ENCODE results near the gene AGXT. TPM values are rescaled to one million over a fixed set of nuclear protein-coding genes. Genes with fewer than 3 reads are reported as not detected.

AGXT gene
- total and polyA plus RNA-seq, 2 of the 8 experiments (the other 6 are each of a cell fraction or from before 2014, with no cell fraction given): 0.03 TPM; not detected in 1

- Histone ChIP-seq H2BK12ac (ENCODE audit: low read depth, low read length) (no peak overlapping the region), H3K4ac (replicated peaks; ENCODE audit: insufficient read length, low read depth, low read length) (no peak overlapping the region), H4K91ac (replicated peaks; ENCODE audit: insufficient read length, low read length) (no peak overlapping the region), H4K20me1 (replicated peaks in 1 of 2; ENCODE audit: control insufficient read depth in 1 of 2, insufficient read depth in 2 of 2, low read length in 2 of 2) (no peaks in the 10 kb centered on the region), H3K79me1 (ENCODE audit: low read depth, low read length) (no peaks in the 10 kb centered on the region), H3K23me2 (ENCODE audit: low read depth, low read length) (no peaks in the 10 kb centered on the region), H3K14ac (ENCODE audit: insufficient read length) (no peak overlapping the region), H3K4me3 (ENCODE audit: extremely low read depth in 1 of 4, insufficient read depth in 2 of 4, low read depth in 3 of 4, low read length in 4 of 4) (no peak overlapping the region), H2AFZ (ENCODE audit: low read length) (no peak overlapping the region), H4K8ac (ENCODE audit: extremely low read depth, insufficient read depth, low read length) (no peak overlapping the region), H3K23ac (ENCODE audit: insufficient read length) (no peak overlapping the region), H2BK5ac (ENCODE audit: low read depth, low read length) (no peak overlapping the region), H2BK15ac (ENCODE audit: low read length) (no peak overlapping the region), H2BK120ac (replicated peaks; ENCODE audit: low read depth, low read length) (no peak overlapping the region), H3K27ac (ENCODE audit: low read depth, low read length) (no peak overlapping the region), H3K79me2 (ENCODE audit: control insufficient read depth in 1 of 2, insufficient read depth in 2 of 2, low read length in 2 of 2) (no peaks in the 10 kb centered on the region), H4K5ac (ENCODE audit: insufficient read length, low read depth, low read length) (no peak overlapping the region), H3K18ac (ENCODE audit: extremely low read depth, low read length) (no peak overlapping the region), H3K36me3 (ENCODE audit: control insufficient read depth in 2 of 4, insufficient read depth in 4 of 4, low read length in 3 of 4) (no peaks in the 10 kb centered on the region), H2AK5ac (ENCODE audit: low read depth, low read length) (no peak overlapping the region), H3K9me3 (ENCODE audit: insufficient read depth in 2 of 2, low read depth in 1 of 2, low read length in 1 of 2) (no peaks in the 10 kb centered on the region), H3K9ac (replicated peaks in 1 of 4; ENCODE audit: extremely low read depth in 1 of 4, low read depth in 3 of 4, low read length in 3 of 4) (no peak overlapping the region), H3K4me1 (replicated peaks in 1 of 4; ENCODE audit: control insufficient read depth in 3 of 4, insufficient read depth in 4 of 4, low read length in 3 of 4) (no peaks in the 10 kb centered on the region), H3K4me2 (ENCODE audit: insufficient read depth in 1 of 2, low read depth in 2 of 2, low read length in 2 of 2) (no peak overlapping the region), H3K27me3 (replicated peaks in 1 of 4; ENCODE audit: control insufficient read depth in 3 of 4, extremely low read depth in 1 of 4, insufficient read depth in 3 of 4, low read length in 3 of 4) (no peaks in the 10 kb centered on the region), H3K56ac (replicated peaks; ENCODE audit: insufficient read length, low read depth, low read length) (no peak overlapping the region), H2BK20ac (ENCODE audit: low read length) (no peak overlapping the region)
- DNase-seq (ENCODE audit: low read depth in 1 of 2, low spot score in 2 of 2): no peak
- FAIRE-seq: no peak
- WGBS, 2 experiments (ENCODE audit: extremely low coverage in 1 of 2, insufficient coverage in 1 of 2, insufficient read length in 1 of 2, insufficient replicate concordance in 2 of 2, low coverage in 1 of 2, low lambda C conversion rate in 2 of 2, missing lambda C conversion rate in 1 of 2): 86% methylated on average over 2 of the region's 2 CpGs; no CpG with 5 or more reads in 1 of the 2 experiments
- ChIA-PET POLR2A (ENCODE audit: partially characterized antibody) (no interaction called here), CTCF (ENCODE audit: partially characterized antibody) (interaction anchor here (0.6 to 2.4 kb wide), 8 partner anchors 10 to 971 kb away, joined by 3 to 20 read pairs (median 4); no protein-coding TSS in a partner anchor)
- TF ChIP-seq CTBP2 (IDR thresholded peaks at IDR 0.05; ENCODE audit: borderline replicate concordance, insufficient read depth, insufficient read length, low read length) (no peak), SIX5 (IDR thresholded peaks at IDR 0.05; ENCODE audit: low read depth, low read length) (no peak), TCF12 (IDR thresholded peaks at IDR 0.05; ENCODE audit: low read depth, low read length) (no peak), CHD1 (IDR thresholded peaks at IDR 0.05; ENCODE audit: low read depth, low read length) (no peak), BRCA1 (IDR thresholded peaks at IDR 0.05; ENCODE audit: low read depth, low read length) (no peak), SIN3A (conservative IDR thresholded peaks at IDR 0.05 in 1 of 2, IDR thresholded peaks at IDR 0.05 in 1 of 2; ENCODE audit: low read depth in 1 of 2, low read length in 2 of 2) (no peak), RAD21 (IDR thresholded peaks at IDR 0.05 in 1 of 2, conservative IDR thresholded peaks at IDR 0.05 in 1 of 2; ENCODE audit: low read depth in 2 of 2, low read length in 2 of 2) (no peak), CREB1 (IDR thresholded peaks at IDR 0.05) (no peak)
- TF ChIP-seq, protein P1, sequence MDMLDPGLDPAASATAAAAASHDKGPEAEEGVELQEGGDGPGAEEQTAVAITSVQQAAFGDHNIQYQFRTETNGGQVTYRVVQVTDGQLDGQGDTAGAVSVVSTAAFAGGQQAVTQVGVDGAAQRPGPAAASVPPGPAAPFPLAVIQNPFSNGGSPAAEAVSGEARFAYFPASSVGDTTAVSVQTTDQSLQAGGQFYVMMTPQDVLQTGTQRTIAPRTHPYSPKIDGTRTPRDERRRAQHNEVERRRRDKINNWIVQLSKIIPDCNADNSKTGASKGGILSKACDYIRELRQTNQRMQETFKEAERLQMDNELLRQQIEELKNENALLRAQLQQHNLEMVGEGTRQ (IDR thresholded peaks at IDR 0.05; ENCODE audit: low read length): no peak
- TF ChIP-seq, protein P2, sequence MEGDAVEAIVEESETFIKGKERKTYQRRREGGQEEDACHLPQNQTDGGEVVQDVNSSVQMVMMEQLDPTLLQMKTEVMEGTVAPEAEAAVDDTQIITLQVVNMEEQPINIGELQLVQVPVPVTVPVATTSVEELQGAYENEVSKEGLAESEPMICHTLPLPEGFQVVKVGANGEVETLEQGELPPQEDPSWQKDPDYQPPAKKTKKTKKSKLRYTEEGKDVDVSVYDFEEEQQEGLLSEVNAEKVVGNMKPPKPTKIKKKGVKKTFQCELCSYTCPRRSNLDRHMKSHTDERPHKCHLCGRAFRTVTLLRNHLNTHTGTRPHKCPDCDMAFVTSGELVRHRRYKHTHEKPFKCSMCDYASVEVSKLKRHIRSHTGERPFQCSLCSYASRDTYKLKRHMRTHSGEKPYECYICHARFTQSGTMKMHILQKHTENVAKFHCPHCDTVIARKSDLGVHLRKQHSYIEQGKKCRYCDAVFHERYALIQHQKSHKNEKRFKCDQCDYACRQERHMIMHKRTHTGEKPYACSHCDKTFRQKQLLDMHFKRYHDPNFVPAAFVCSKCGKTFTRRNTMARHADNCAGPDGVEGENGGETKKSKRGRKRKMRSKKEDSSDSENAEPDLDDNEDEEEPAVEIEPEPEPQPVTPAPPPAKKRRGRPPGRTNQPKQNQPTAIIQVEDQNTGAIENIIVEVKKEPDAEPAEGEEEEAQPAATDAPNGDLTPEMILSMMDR (IDR thresholded peaks at IDR 0.05; ENCODE audit: control extremely low read depth in 1 of 3, insufficient read depth in 1 of 3, low read depth in 1 of 3, low read length in 3 of 3): no peak
Measured at GRCh38 chr2:240861547-240861946, 7.1 kb upstream of the AGXT start.

All from H1 (cell line).